T-cell (primary cell): Measurements from ENCODE around the gene GRIN2B. TPM values are rescaled to one million over a fixed set of nuclear protein-coding genes. Genes with fewer than 3 reads are reported as not detected.

ENCODE experiments used
- ATAC-seq, 4 experiments: fragments of 200-7000 bp in 3 of 4; fragments of 150-1000 bp in 1 of 4; cut with Tn5 transposase; replicated peaks in 1 of 4; 1 replicate in 3 of 4; 2 replicates in 1 of 4; pipeline ENCODE4 v1.10.0; 2021; ENCODE audit warnings: moderate library complexity in 3 of 4, mild to moderate bottlenecking in 2 of 4, moderate number of reproducible peaks in 1 of 4
- CTCF ChIA-PET, 2 donors: fragments of 300-600 bp; sonication (Branson Sonifier 250); formaldehyde crosslinking; loops; one replicate each; lab custom pipeline; 2022; ENCODE audit warnings: antibody characterized with exemption in 2 of 2; lab: Charles Lee
- POLR2A ChIA-PET, 2 donors: fragments of 300-600 bp; sonication (Branson Sonifier 250); formaldehyde crosslinking; loops; one replicate each; lab custom pipeline; 2022; ENCODE audit warnings: antibody characterized with exemption in 2 of 2; lab: Charles Lee
- DNase-seq, 35 experiments: peaks; one replicate each; pipeline versions ENCODE4 v3.0.0 to v3.0.0-alpha.2; 2013 to 2023
- H3K27ac ChIP-seq: one replicate; pipeline ENCODE4 v1.5.1; 2013; ENCODE audit warnings: low read length
- H3K27me3 ChIP-seq, 2 experiments: replicated peaks in 1 of 2; 1 replicate in 1 of 2; 2 replicates in 1 of 2; pipeline versions ENCODE4 v1.6.1 to v1.7.0; 2013; ENCODE audit warnings: low read length in 1 of 2, mixed read lengths in 1 of 2; ENCODE audit not compliant: control insufficient read depth in 2 of 2, insufficient read depth in 2 of 2; ENCODE audit errors: extremely low read depth in 1 of 2
- H3K36me3 ChIP-seq, 2 donors: 1 replicate in 1 of 2; 2 replicates in 1 of 2; pipeline versions ENCODE4 v1.6.1 to v1.7.0; 2013; ENCODE audit warnings: low read length in 1 of 2; ENCODE audit not compliant: control insufficient read depth in 2 of 2, insufficient read depth in 1 of 2; ENCODE audit errors: extremely low read depth in 1 of 2
- H3K4me1 ChIP-seq, 2 experiments: 1 replicate in 1 of 2; 2 replicates in 1 of 2; pipeline versions ENCODE4 v1.6.1 to v1.7.0; 2013; ENCODE audit warnings: low read length in 2 of 2, mixed read lengths in 1 of 2; ENCODE audit not compliant: insufficient read depth in 2 of 2, control insufficient read depth in 1 of 2; ENCODE audit errors: extremely low read depth in 1 of 2
- H3K4me3 ChIP-seq, 2 donors: 1 replicate in 1 of 2; 2 replicates in 1 of 2; pipeline versions ENCODE4 v1.5.1 to v1.7.0; 2013; ENCODE audit warnings: mild to moderate bottlenecking in 2 of 2, low read length in 1 of 2, moderate library complexity in 1 of 2; ENCODE audit not compliant: control insufficient read depth in 1 of 2; ENCODE audit errors: extremely low read depth in 1 of 2
- H3K9me3 ChIP-seq: 2 replicates; pipeline ENCODE4 v1.7.0; 2013
- H3K27ac Mint-ChIP-seq, 2 donors: one replicate each; pipeline ENCODE4 v1.8.0; 2020 to 2021; ENCODE audit warnings: mild to moderate bottlenecking in 2 of 2, mixed read lengths in 2 of 2
- H3K27me3 Mint-ChIP-seq, 2 donors: one replicate each; pipeline ENCODE4 v1.8.0; 2021 to 2022; ENCODE audit warnings: mixed read lengths in 2 of 2
- H3K36me3 Mint-ChIP-seq: one replicate; pipeline ENCODE4 v1.8.0; 2021; ENCODE audit warnings: mixed read lengths
- H3K4me1 Mint-ChIP-seq, 3 donors: one replicate each; pipeline ENCODE4 v1.8.0; 2020 to 2022; ENCODE audit warnings: mixed read lengths in 3 of 3, mild to moderate bottlenecking in 1 of 3
- H3K4me3 Mint-ChIP-seq, 3 donors: one replicate each; pipeline ENCODE4 v1.8.0; 2020 to 2022; ENCODE audit warnings: mild to moderate bottlenecking in 3 of 3, mixed read lengths in 3 of 3, moderate library complexity in 3 of 3
- H3K9me3 Mint-ChIP-seq, 3 donors: one replicate each; pipeline ENCODE4 v1.8.0; 2020 to 2022; ENCODE audit warnings: mixed read lengths in 3 of 3
- WGBS: methylation state at CpG from one replicate; pipeline ENCODE4 v1.1.5; 2013; ENCODE audit warnings: missing lambda C conversion rate; ENCODE audit not compliant: insufficient coverage; 5-methylcytosine and 5-hydroxymethylcytosine counted together
- total RNA-seq, 35 experiments: library from RNA in 6 of 35; stranded (reverse) in 6 of 35; fragments of 120-200 nt in 1 of 35; gene quantifications; one replicate each; pipeline versions ENCODE4 v1.2.1 to v1.2.4 and lab custom pipeline; 2013 to 2026

Gene GRIN2B
- total RNA-seq, 5 donors from 2014 or later (not counting 1 experiment from before 2014, with no cell fraction given): not detected

DNA sequence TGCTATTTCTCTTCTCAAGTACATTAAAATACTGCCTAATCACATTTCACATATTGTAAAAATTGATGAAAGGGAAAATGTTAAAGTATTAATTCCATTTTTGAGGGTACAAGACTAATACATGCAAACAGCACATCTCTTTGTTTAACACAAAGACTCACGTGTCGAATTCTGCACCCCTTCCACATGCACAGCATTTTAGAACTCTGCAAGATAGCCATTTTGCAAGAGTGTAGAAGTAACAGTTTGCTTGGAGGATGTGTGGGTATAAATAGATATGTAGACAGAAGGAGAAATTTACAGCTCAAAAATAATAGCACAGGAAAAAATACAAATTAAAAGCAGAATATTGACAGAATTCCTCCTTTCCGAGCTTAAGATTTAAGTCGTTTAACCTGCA lies 2.5 kb downstream of the GRIN2B start:
- POLR2A ChIA-PET: no interaction called here
- 53% methylated on average over 2 of the region's 4 CpGs for WGBS
- Histone ChIP-seq H3K27me3 (peaks cover 16 to 28% of the 10 kb centered on the region in 2 experiments), H3K4me3 (no peak overlapping the region), H3K4me1 (peaks cover 0 to 4% of the 10 kb centered on the region in 2 experiments), H3K36me3 (no peaks in the 10 kb centered on the region), H3K27ac (no peak overlapping the region), H3K9me3 (no peaks in the 10 kb centered on the region)
- no peak for ATAC-seq
- CTCF ChIA-PET: no interaction called here
- Mint-ChIP-seq H3K4me1 (peaks cover 13 to 16% (median 15%) of the 10 kb centered on the region in 3 donors), H3K27me3 (peaks cover 71 to 72% of the 10 kb centered on the region in 2 donors), H3K4me3 (no peak overlapping the region), H3K9me3 (peaks cover 0 to 5% (median 0%) of the 10 kb centered on the region in 3 donors), H3K36me3 (no peaks in the 10 kb centered on the region), H3K27ac (no peak overlapping the region)
- no peak for DNase-seq

DNA sequence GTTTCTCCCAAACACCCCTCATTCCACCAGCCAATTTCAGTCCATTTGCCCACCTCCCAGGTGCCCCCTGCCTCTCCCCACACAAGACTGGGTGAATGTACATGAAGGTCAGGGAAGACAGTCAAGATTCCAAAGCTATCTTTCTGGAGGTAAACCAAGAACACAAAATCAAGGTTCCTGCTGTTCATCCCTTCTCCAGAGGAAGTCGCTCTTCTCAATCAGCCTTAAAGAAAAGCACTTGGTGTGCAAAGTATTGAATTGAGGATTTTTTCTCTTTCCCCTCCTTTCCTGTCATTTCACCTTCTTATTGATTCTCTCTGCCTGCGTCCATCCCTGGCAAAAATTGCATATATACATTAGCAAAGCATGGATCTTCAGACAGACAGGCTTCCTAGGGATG lies 4.5 kb downstream of the GRIN2B start:
- H3K27me3 Mint-ChIP-seq: peaks cover 58% of the 10 kb centered on the region in 2 donors
- peaks cover 0 to 4% of the 10 kb centered on the region in 2 experiments for H3K4me1 ChIP-seq

DNA sequence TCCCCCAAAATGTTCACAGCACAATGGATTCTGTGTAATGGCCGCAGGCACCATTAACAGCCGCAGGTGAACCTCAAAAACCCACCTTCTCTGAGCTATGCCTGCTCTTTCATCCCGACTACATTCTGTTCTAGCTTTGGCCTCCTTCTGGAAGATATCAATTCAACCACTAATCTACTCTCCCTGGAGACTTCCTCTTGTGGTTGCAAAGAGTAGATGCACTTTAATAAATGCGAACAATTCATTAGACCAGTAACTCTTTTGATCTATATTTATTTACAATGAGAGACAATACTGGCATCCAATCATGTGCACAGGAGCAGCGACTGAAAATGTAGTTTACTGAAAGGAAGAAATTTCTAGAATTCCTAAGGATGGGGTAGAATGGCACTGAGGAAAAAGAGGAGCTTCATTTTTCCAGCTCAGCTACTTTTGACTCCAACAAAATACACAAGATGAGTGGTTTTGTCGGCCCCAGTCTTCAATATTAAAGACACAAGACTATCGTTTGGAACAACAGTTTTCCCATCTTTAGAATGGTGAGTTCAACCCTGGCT lies 5.3 kb downstream of the GRIN2B start:
- Mint-ChIP-seq H3K27ac (no peak overlapping the region), H3K27me3 (peaks cover 55 to 57% of the 10 kb centered on the region in 2 donors), H3K36me3 (no peaks in the 10 kb centered on the region), H3K4me3 (no peak overlapping the region), H3K4me1 (peaks cover 8 to 13% (median 12%) of the 10 kb centered on the region in 3 donors), H3K9me3 (no peaks in the 10 kb centered on the region)
- CTCF ChIA-PET: interaction anchor here in 1 of 2 donors (0.6 kb wide), 1 partner anchor 699 kb away, joined by 5 read pairs; no protein-coding TSS in a partner anchor
- POLR2A ChIA-PET: no interaction called here
- Histone ChIP-seq H3K27ac (no peak overlapping the region), H3K4me1 (peaks cover 0 to 3% of the 10 kb centered on the region in 2 experiments), H3K4me3 (no peak overlapping the region), H3K27me3 (peaks cover 14 to 17% of the 10 kb centered on the region in 2 experiments), H3K36me3 (no peaks in the 10 kb centered on the region), H3K9me3 (no peaks in the 10 kb centered on the region)
- WGBS: 86% methylated on average over 4 of the region's 7 CpGs
- ATAC-seq: no peak
- no peak for DNase-seq

More for the DNA sequence above, 4.5 kb downstream of the GRIN2B start:
- Histone ChIP-seq H3K27ac (no peak overlapping the region), H3K36me3 (no peaks in the 10 kb centered on the region), H3K4me3 (no peak overlapping the region), H3K9me3 (no peaks in the 10 kb centered on the region), H3K27me3 (peaks cover 14 to 24% of the 10 kb centered on the region in 2 experiments)
- WGBS: 100% methylated on average over 1 of the region's 2 CpGs
- POLR2A ChIA-PET: no interaction called here
- Mint-ChIP-seq H3K27ac (no peak overlapping the region), H3K4me1 (peaks cover 13 to 16% (median 15%) of the 10 kb centered on the region in 3 donors), H3K36me3 (no peaks in the 10 kb centered on the region), H3K9me3 (no peaks in the 10 kb centered on the region), H3K4me3 (no peak overlapping the region)
- CTCF ChIA-PET: no interaction called here
- DNase-seq (no peak), ATAC-seq (no peak)

GRCh38 chr12:13973996-13974395 lies 7.4 kb downstream of the GRIN2B start:
- H3K4me1 ChIP-seq: no peaks in the 10 kb centered on the region
- Mint-ChIP-seq H3K27me3 (peaks cover 34 to 42% of the 10 kb centered on the region in 2 donors), H3K4me3 (no peak overlapping the region), H3K9me3 (no peaks in the 10 kb centered on the region), H3K4me1 (no peaks in the 10 kb centered on the region), H3K27ac (no peak overlapping the region), H3K36me3 (no peaks in the 10 kb centered on the region)
- no peaks in the 10 kb centered on the region for H3K36me3 ChIP-seq
- ATAC-seq (no peak), DNase-seq (no peak)
- no peak overlapping the region for H3K4me3 ChIP-seq
- ChIA-PET POLR2A (no interaction called here), CTCF (no interaction called here)
- no peak overlapping the region for H3K27ac ChIP-seq
- no peaks in the 10 kb centered on the region for H3K9me3 ChIP-seq
- H3K27me3 ChIP-seq: peaks cover 3 to 4% of the 10 kb centered on the region in 2 experiments

DNA sequence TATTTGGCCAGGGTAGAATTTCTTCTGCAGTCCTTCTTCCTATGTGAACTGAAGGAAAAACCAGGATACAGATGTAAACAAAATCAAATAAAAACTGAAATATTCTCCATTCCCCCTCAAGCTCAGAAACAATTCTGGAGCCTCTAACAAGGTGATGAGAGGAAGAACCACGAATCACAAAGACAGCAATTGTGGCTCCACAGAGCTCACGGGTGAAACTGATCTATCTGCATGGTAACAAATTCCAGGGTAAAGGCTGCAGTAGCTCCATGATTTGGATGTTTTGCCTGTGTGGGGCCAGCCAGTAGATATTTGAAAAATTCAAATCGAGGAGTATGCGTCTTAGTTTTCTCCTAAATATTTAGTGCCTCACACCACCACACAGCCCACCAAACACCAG lies 10.6 kb downstream of the GRIN2B start:
- no peak overlapping the region for H3K27ac Mint-ChIP-seq
- ATAC-seq: no peak

GRCh38 chr12:13968281-13968680 lies 13.1 kb downstream of the GRIN2B start:
- H3K36me3 ChIP-seq: no peaks in the 10 kb centered on the region
- H3K27ac ChIP-seq: no peak overlapping the region
- ATAC-seq (no peak), DNase-seq (no peak)
- WGBS: no CpG with 5 or more reads among the region's 3 CpGs
- Mint-ChIP-seq H3K27ac (no peak overlapping the region), H3K27me3 (peaks cover 2 to 16% of the 10 kb centered on the region in 2 donors), H3K9me3 (no peaks in the 10 kb centered on the region), H3K36me3 (no peaks in the 10 kb centered on the region), H3K4me1 (no peaks in the 10 kb centered on the region), H3K4me3 (no peak overlapping the region)
- no peaks in the 10 kb centered on the region for H3K27me3 ChIP-seq
- ChIA-PET POLR2A (no interaction called here), CTCF (no interaction called here)
- no peak overlapping the region for H3K4me3 ChIP-seq
- no peaks in the 10 kb centered on the region for H3K9me3 ChIP-seq
- no peaks in the 10 kb centered on the region for H3K4me1 ChIP-seq

More for the DNA sequence above, 10.6 kb downstream of the GRIN2B start:
- CTCF ChIA-PET: no interaction called here
- POLR2A ChIA-PET: no interaction called here
- WGBS: no CpG with 5 or more reads among the region's 4 CpGs
- Mint-ChIP-seq H3K9me3 (no peaks in the 10 kb centered on the region), H3K36me3 (no peaks in the 10 kb centered on the region), H3K4me1 (no peaks in the 10 kb centered on the region), H3K4me3 (no peak overlapping the region), H3K27me3 (peaks cover 11 to 20% of the 10 kb centered on the region in 2 donors)
- no peak overlapping the region for H3K4me3 ChIP-seq
- H3K4me1 ChIP-seq: no peaks in the 10 kb centered on the region
- no peaks in the 10 kb centered on the region for H3K27me3 ChIP-seq
- DNase-seq: no peak
- no peak overlapping the region for H3K27ac ChIP-seq
- no peaks in the 10 kb centered on the region for H3K9me3 ChIP-seq
- no peaks in the 10 kb centered on the region for H3K36me3 ChIP-seq
